ENCODE results near the gene PGA3.

Gene PGA3

GRCh38 chr11:61254403-61255025 is 51.2 kb downstream of the PGA3 start:
- no peak for DNase-seq

GRCh38 chr11:61256710-61257482 is 53.6 kb downstream of the PGA3 start:
- DNase-seq: no peak

- DNase-seq: no peak
These were observed 55.2 kb downstream of the PGA3 start for GRCh38 chr11:61258546-61258945.

GRCh38 chr11:61259363-61259762 is 56.0 kb downstream of the PGA3 start:
- no peak for DNase-seq
